CD14-positive monocyte (primary cell): ENCODE results near the gene SEMA3G. TPM values are rescaled to one million over a fixed set of nuclear protein-coding genes. Genes with fewer than 3 reads are reported as not detected.

Experiments used
- DNase-seq, 3 donors: peaks; one replicate each; pipeline ENCODE4 v3.0.0-alpha.2; 2011 to 2022
- H2AFZ ChIP-seq: 2 replicates; pipeline ENCODE4 v1.6.0; 2012; ENCODE audit warnings: mild to moderate bottlenecking, low read depth, low read length, inconsistent platforms; ENCODE audit not compliant: insufficient read depth, poor library complexity, severe bottlenecking
- H3K27ac ChIP-seq, 2 donors: 1 replicate in 1 of 2; 2 replicates in 1 of 2; pipeline ENCODE4 v1.5.1; 2012 to 2013; ENCODE audit warnings: low read length in 2 of 2, control low read depth in 1 of 2, inconsistent platforms in 1 of 2, low read depth in 1 of 2, mild to moderate bottlenecking in 1 of 2
- H3K27me3 ChIP-seq, 2 donors: one replicate each; pipeline versions ENCODE4 v1.6.0 to v1.6.1; 2011 to 2013; ENCODE audit warnings: low read length in 2 of 2; ENCODE audit not compliant: control insufficient read depth in 2 of 2, insufficient read depth in 2 of 2
- H3K36me3 ChIP-seq, 2 donors: replicated peaks in 1 of 2; 1 replicate in 1 of 2; 2 replicates in 1 of 2; pipeline versions ENCODE4 v1.5.1 to v1.6.1; 2012 to 2013; ENCODE audit warnings: low read length in 2 of 2, control low read depth in 1 of 2, inconsistent platforms in 1 of 2, mild to moderate bottlenecking in 1 of 2; ENCODE audit not compliant: insufficient read depth in 2 of 2, control insufficient read depth in 1 of 2
- H3K4me1 ChIP-seq, 2 donors: 1 replicate in 1 of 2; 2 replicates in 1 of 2; pipeline versions ENCODE4 v1.5.1 to v1.6.1; 2012 to 2013; ENCODE audit warnings: low read length in 2 of 2, control low read depth in 1 of 2, inconsistent platforms in 1 of 2, mild to moderate bottlenecking in 1 of 2, moderate library complexity in 1 of 2; ENCODE audit not compliant: insufficient read depth in 2 of 2, control insufficient read depth in 1 of 2
- H3K4me2 ChIP-seq: replicated peaks from 2 replicates; pipeline ENCODE3; 2012; ENCODE audit warnings: low read length, moderate library complexity, mild to moderate bottlenecking; ENCODE audit not compliant: poor library complexity, severe bottlenecking; ENCODE audit errors: extremely low read depth
- H3K4me3 ChIP-seq, 3 experiments: fragments of 200-600 bp in 1 of 3; sonication (generic) in 1 of 3; replicated peaks in 1 of 3; 1 replicate in 2 of 3; 2 replicates in 1 of 3; pipeline ENCODE4 v1.5.1; 2011 to 2013; ENCODE audit warnings: low read length in 3 of 3, mild to moderate bottlenecking in 3 of 3, control low read depth in 2 of 3, low read depth in 2 of 3, inconsistent platforms in 1 of 3, moderate library complexity in 1 of 3
- H3K79me2 ChIP-seq: 2 replicates; pipeline ENCODE4 v1.6.0; 2012; ENCODE audit warnings: mild to moderate bottlenecking, control low read depth, inconsistent platforms, low read length, moderate library complexity; ENCODE audit not compliant: insufficient read depth
- H3K9ac ChIP-seq: 2 replicates; pipeline ENCODE4 v1.6.0; 2017; ENCODE audit warnings: low read length, mild to moderate bottlenecking; ENCODE audit not compliant: insufficient read depth, poor library complexity, severe bottlenecking
- H3K9me3 ChIP-seq, 2 donors: replicated peaks in 1 of 2; 1 replicate in 1 of 2; 2 replicates in 1 of 2; pipeline versions ENCODE4 v1.5.1 to v1.6.1; 2012 to 2013; ENCODE audit warnings: low read length in 2 of 2, control low read depth in 1 of 2; ENCODE audit not compliant: control insufficient read depth in 1 of 2, insufficient read depth in 1 of 2
- H4K20me1 ChIP-seq: 2 replicates; pipeline ENCODE4 v1.6.0; 2012; ENCODE audit warnings: mild to moderate bottlenecking, low read length, control low read depth, moderate library complexity; ENCODE audit not compliant: insufficient read depth
- H3K27ac Mint-ChIP-seq, 7 donors: one replicate each; pipeline ENCODE4 v1.8.0; 2020; ENCODE audit warnings: mild to moderate bottlenecking in 7 of 7, mixed read lengths in 7 of 7, moderate library complexity in 6 of 7, inconsistent platforms in 2 of 7
- H3K27me3 Mint-ChIP-seq, 3 donors: one replicate each; pipeline ENCODE4 v1.8.0; 2021 to 2022; ENCODE audit warnings: low read depth in 3 of 3, mild to moderate bottlenecking in 3 of 3, mixed read lengths in 3 of 3, moderate library complexity in 3 of 3, inconsistent platforms in 1 of 3
- H3K36me3 Mint-ChIP-seq, 2 donors: one replicate each; pipeline ENCODE4 v1.8.0; 2020; ENCODE audit warnings: mixed read lengths in 2 of 2, inconsistent platforms in 1 of 2, mild to moderate bottlenecking in 1 of 2
- H3K4me1 Mint-ChIP-seq: one replicate; pipeline ENCODE4 v1.8.0; 2020; ENCODE audit warnings: mild to moderate bottlenecking, mixed read lengths
- H3K4me3 Mint-ChIP-seq, 2 donors: one replicate each; pipeline ENCODE4 v1.8.0; 2020; ENCODE audit warnings: mild to moderate bottlenecking in 2 of 2, mixed read lengths in 2 of 2, moderate library complexity in 1 of 2
- H3K9me3 Mint-ChIP-seq, 7 donors: one replicate each; pipeline ENCODE4 v1.8.0; 2020 to 2022; ENCODE audit warnings: mixed read lengths in 7 of 7, mild to moderate bottlenecking in 6 of 7, moderate library complexity in 6 of 7, inconsistent platforms in 2 of 7
- CTCF ChIP-seq: fragments of 200-600 bp; IDR thresholded peaks from one replicate; pipeline ENCODE4 v1.8.0; 2022; ENCODE audit warnings: antibody characterized with exemption, mild to moderate bottlenecking
- WGBS: methylation state at CpG from one replicate; pipeline ENCODE4 v1.1.5; 2013; ENCODE audit warnings: missing lambda C conversion rate; ENCODE audit not compliant: insufficient coverage; 5-methylcytosine and 5-hydroxymethylcytosine counted together
- intact Hi-C, 2 donors: fragments of 100-400 bp; cut with micrococcal nuclease; formaldehyde crosslinking; loops; one replicate each; pipeline versions ENCODE4 v1.15.0 to v1.15.1; 2023
- polyA plus RNA-seq, 3 donors: library from polyadenylated mRNA; depleted of rRNA in 1 of 3; unstranded in 2 of 3; stranded (reverse) in 1 of 3; fragments of 300-500 nt in 2 of 3; fragments of >200 nt in 1 of 3; fragmentation: Illumina TruSeq in 2 of 3; gene quantifications; 1 replicate in 2 of 3; 2 replicates in 1 of 3; pipeline ENCODE4 v1.2.3, GENCODE V29; 2012 to 2021

SEMA3G gene
- polyA plus RNA-seq, 3 donors, result 0.03 TPM; not detected in 2

GRCh38 chr3:52394751-52395502 is 50.0 kb downstream of the SEMA3G start:
- Histone ChIP-seq H3K79me2 (no peaks in the 10 kb centered on the region), H3K36me3 (peaks cover 46 to 60% of the 10 kb centered on the region in 2 donors), H3K4me1 (peaks cover 4 to 6% of the 10 kb centered on the region in 2 donors), H3K27ac (no peak overlapping the region), H3K4me2 (no peak overlapping the region), H3K27me3 (no peaks in the 10 kb centered on the region), H3K9me3 (no peaks in the 10 kb centered on the region), H2AFZ (no peak overlapping the region), H4K20me1 (no peaks in the 10 kb centered on the region), H3K4me3 (no peak overlapping the region), H3K9ac (no peak overlapping the region)
- no peak for DNase-seq
- no peak overlapping the region for H3K4me3 Mint-ChIP-seq
- peaks cover 44 to 68% of the 10 kb centered on the region in 2 donors for H3K36me3 Mint-ChIP-seq
- peaks cover 6% of the 10 kb centered on the region for H3K4me1 Mint-ChIP-seq
- intact Hi-C loops, result no loop called here
- no peak for TF ChIP-seq CTCF
- H3K9me3 Mint-ChIP-seq, result peaks cover 0 to 2% (median 0%) of the 10 kb centered on the region in 7 donors
- no peak overlapping the region for H3K27ac Mint-ChIP-seq
- 99% methylated on average over 9 of the region's 10 CpGs for WGBS
- H3K27me3 Mint-ChIP-seq, result peaks cover 0 to 1% (median 0%) of the 10 kb centered on the region in 3 donors

GRCh38 chr3:52393959-52394670 is 50.8 kb downstream of the SEMA3G start:
- Mint-ChIP-seq H3K27me3 (peaks cover 0 to 1% (median 0%) of the 10 kb centered on the region in 3 donors), H3K4me1 (peaks cover 11% of the 10 kb centered on the region), H3K36me3 (peaks cover 45 to 63% of the 10 kb centered on the region in 2 donors), H3K27ac (peak overlapping the region in 1 of 7 donors; percentile 53), H3K4me3 (no peak overlapping the region), H3K9me3 (peaks cover 0 to 2% (median 0%) of the 10 kb centered on the region in 7 donors)
- no peak overlapping the region for H3K27ac ChIP-seq
- H4K20me1 ChIP-seq, result no peaks in the 10 kb centered on the region
- 97% methylated on average over 18 of the region's 18 CpGs for WGBS
- no peaks in the 10 kb centered on the region for H3K27me3 ChIP-seq
- no peaks in the 10 kb centered on the region for H3K79me2 ChIP-seq
- no peaks in the 10 kb centered on the region for H3K9me3 ChIP-seq
- peaks cover 8 to 12% of the 10 kb centered on the region in 2 donors for H3K4me1 ChIP-seq
- no peak overlapping the region for H3K9ac ChIP-seq
- H2AFZ ChIP-seq, result no peak overlapping the region
- no peak overlapping the region for H3K4me2 ChIP-seq
- peaks cover 42 to 54% of the 10 kb centered on the region in 2 donors for H3K36me3 ChIP-seq
- no peak for TF ChIP-seq CTCF
- H3K4me3 ChIP-seq, result no peak overlapping the region
- intact Hi-C loops, result no loop called here
- no peak for DNase-seq
